WI38 (cell line): ENCODE data around the gene NOC4L.

Source experiments
- H3K4me3 ChIP-seq: 2 replicates; pipeline ENCODE4 v1.5.1; 2011; ENCODE audit warnings: low read depth, mild to moderate bottlenecking, control low read depth, low read length
- CTCF ChIP-seq: IDR thresholded peaks from 2 replicates; pipeline ENCODE4 v1.5.1; 2012; ENCODE audit warnings: low read depth, mild to moderate bottlenecking, control low read depth, low read length

The NOC4L gene

GRCh38 chr12:132151145-132151765, 7.0 kb downstream of the NOC4L start:
- TF ChIP-seq CTCF, result no peak
- H3K4me3 ChIP-seq, result no peak overlapping the region

- no peak overlapping the region for H3K4me3 ChIP-seq
These were observed 7.6 kb downstream of the NOC4L start for GRCh38 chr12:132151766-132152410.

GRCh38 chr12:132152411-132152821, 8.2 kb downstream of the NOC4L start:
- TF ChIP-seq CTCF, result no peak
- H3K4me3 ChIP-seq, result no peak overlapping the region

More at GRCh38 chr12:132151766-132152410, 7.6 kb downstream of the NOC4L start:
- TF ChIP-seq CTCF, result no peak

GRCh38 chr12:132152953-132153352, 8.7 kb downstream of the NOC4L start:
- TF ChIP-seq CTCF, result no peak
- H3K4me3 ChIP-seq, result no peak overlapping the region

GRCh38 chr12:132153501-132154340, 9.5 kb downstream of the NOC4L start:
- peak; percentile 89 for TF ChIP-seq CTCF
- no peak overlapping the region for H3K4me3 ChIP-seq

- TF ChIP-seq CTCF, result no peak
- H3K4me3 ChIP-seq, result no peak overlapping the region
These were observed 10.1 kb downstream of the NOC4L start for GRCh38 chr12:132154341-132154761.
